Effector memory CD4-positive, alpha-beta T cell (primary cell): ENCODE results near the gene MEG3.

Source experiments
- DNase-seq, 3 donors: peaks; one replicate each; pipeline ENCODE4 v3.0.0-alpha.2; 2020
- H3K27ac ChIP-seq: 2 replicates; pipeline ENCODE4 v1.7.0; 2013; ENCODE audit warnings: mild to moderate bottlenecking, low read length, moderate library complexity; ENCODE audit not compliant: insufficient read depth, poor library complexity, severe bottlenecking
- H3K27me3 ChIP-seq: replicated peaks from 2 replicates; pipeline ENCODE4 v1.7.0; 2013; ENCODE audit warnings: mild to moderate bottlenecking, low read length; ENCODE audit not compliant: insufficient read depth, control insufficient read depth, poor library complexity, severe bottlenecking
- H3K36me3 ChIP-seq: 2 replicates; pipeline ENCODE4 v1.7.0; 2013; ENCODE audit warnings: mild to moderate bottlenecking, low read length, moderate library complexity; ENCODE audit not compliant: control insufficient read depth, insufficient read depth
- H3K4me1 ChIP-seq: 2 replicates; pipeline ENCODE4 v1.7.0; 2013; ENCODE audit warnings: low read length, mild to moderate bottlenecking; ENCODE audit not compliant: control insufficient read depth, insufficient read depth, poor library complexity, severe bottlenecking
- H3K4me3 ChIP-seq: 2 replicates; pipeline ENCODE4 v1.7.0; 2013; ENCODE audit warnings: low read length, low read depth, mild to moderate bottlenecking; ENCODE audit not compliant: insufficient read depth, poor library complexity, severe bottlenecking
- H3K9me3 ChIP-seq: 2 replicates; pipeline ENCODE4 v1.7.0; 2013; ENCODE audit warnings: mild to moderate bottlenecking, low read length, moderate library complexity; ENCODE audit not compliant: control insufficient read depth

MEG3 gene

GRCh38 chr14:100838493-100839314, 12.8 kb downstream of the MEG3 start:
- H3K36me3 ChIP-seq: no peaks in the 10 kb centered on the region
- DNase-seq: no peak
- peaks cover 6% of the 10 kb centered on the region for H3K27me3 ChIP-seq
- no peaks in the 10 kb centered on the region for H3K9me3 ChIP-seq
- H3K4me1 ChIP-seq: no peaks in the 10 kb centered on the region
- no peak overlapping the region for H3K27ac ChIP-seq
- no peak overlapping the region for H3K4me3 ChIP-seq

DNA sequence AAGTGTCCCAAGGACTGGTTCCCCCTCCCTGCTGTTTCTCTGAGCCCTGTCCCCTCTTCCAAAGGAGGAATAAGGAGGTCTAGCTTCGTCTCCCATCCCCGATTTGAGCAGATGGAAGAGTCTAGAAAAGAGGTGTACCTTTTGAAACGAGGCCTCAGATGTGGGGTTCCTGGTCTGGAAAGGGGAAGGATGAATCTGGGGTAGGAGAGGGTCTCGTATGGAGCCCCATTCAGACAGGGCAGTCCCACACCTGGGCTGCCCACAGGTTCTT, 13.3 kb downstream of the MEG3 start:
- H3K36me3 ChIP-seq: no peaks in the 10 kb centered on the region

GRCh38 chr14:100839681-100840111, 13.8 kb downstream of the MEG3 start:
- H3K4me1 ChIP-seq: no peaks in the 10 kb centered on the region
- H3K27ac ChIP-seq: no peak overlapping the region
- DNase-seq: no peak
- H3K27me3 ChIP-seq: peaks cover 6% of the 10 kb centered on the region
- no peaks in the 10 kb centered on the region for H3K36me3 ChIP-seq
- H3K9me3 ChIP-seq: no peaks in the 10 kb centered on the region
- H3K4me3 ChIP-seq: no peak overlapping the region

More for the DNA sequence above, 13.3 kb downstream of the MEG3 start:
- no peak for DNase-seq
- no peak overlapping the region for H3K4me3 ChIP-seq
- no peaks in the 10 kb centered on the region for H3K4me1 ChIP-seq
- peaks cover 6% of the 10 kb centered on the region for H3K27me3 ChIP-seq
- no peaks in the 10 kb centered on the region for H3K9me3 ChIP-seq
- no peak overlapping the region for H3K27ac ChIP-seq

DNA sequence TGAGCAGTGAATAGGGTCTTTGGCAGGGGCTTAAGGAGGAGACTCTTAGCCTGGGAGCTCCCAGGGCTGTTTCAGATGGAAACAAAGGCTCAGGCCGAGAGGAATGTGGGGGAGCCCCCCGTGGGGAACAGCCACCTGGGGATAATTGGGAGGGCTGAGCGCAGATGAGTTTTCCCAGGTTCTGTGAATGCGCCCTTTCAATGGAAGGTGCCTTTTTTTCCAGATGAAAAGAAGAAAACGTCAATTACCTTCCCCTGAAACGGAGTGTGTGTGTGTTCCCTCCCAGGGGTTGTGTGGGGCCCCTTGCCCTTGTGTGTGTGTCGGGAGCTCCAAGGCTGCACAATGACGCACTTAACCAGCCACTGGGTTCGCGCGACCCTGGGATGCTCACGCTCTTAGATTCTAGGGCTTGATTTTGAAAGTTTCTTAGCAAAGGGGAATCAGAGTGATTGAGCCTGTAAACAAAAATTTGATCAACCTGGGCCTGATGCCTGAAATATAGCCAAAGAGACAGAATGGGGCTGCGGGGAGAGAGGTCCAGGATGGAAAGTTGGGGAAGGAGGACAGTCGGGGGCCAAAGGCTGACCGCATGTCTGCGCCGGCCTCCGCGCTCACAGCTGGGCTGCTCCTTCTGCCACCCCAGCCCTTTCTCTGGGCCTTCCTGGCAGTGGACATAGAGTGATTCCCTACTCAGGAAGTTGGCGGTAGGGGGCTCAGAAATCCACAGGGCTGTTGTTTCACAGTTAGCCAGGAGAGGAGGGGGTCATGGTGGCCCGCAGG, 14.6 kb downstream of the MEG3 start:
- Histone ChIP-seq H3K27me3 (peaks cover 6% of the 10 kb centered on the region), H3K9me3 (no peaks in the 10 kb centered on the region), H3K4me3 (no peak overlapping the region), H3K27ac (no peak overlapping the region), H3K36me3 (no peaks in the 10 kb centered on the region), H3K4me1 (no peaks in the 10 kb centered on the region)
- no peak for DNase-seq

GRCh38 chr14:100841066-100841760, 15.3 kb downstream of the MEG3 start:
- no peak for DNase-seq
- Histone ChIP-seq H3K27me3 (peaks cover 2% of the 10 kb centered on the region), H3K4me1 (no peaks in the 10 kb centered on the region), H3K36me3 (no peaks in the 10 kb centered on the region), H3K4me3 (no peak overlapping the region), H3K9me3 (no peaks in the 10 kb centered on the region), H3K27ac (no peak overlapping the region)

DNA sequence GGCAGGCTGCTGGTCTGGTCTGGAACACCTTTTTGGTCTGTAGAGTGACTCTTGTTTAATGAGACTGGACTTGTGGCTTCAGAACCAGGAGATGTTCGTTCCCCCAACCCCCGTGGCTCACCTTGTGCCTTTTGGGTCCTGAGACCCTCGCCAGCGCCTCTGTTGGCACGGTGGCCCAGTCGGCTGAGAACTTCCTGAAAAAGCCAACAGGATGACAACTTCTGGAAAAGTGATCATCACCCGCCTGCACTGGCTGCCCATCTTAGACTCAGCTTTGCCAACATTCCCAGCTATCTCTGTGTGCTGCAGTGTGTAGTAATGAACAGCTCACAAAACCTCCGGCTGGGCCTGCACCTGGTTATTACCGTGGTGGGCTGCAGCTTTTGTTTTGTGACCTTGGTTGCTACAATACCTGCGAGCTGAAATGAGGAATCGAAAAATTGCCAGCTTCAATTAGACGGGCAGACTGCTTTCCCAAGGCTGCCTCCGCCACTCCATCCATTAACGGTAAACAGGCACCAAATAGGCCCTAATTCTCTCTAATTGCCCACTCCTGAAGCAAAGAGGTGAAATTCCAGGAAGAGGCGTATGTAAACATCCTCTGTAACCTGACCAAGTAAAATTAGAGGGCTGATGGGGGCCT, 16.0 kb downstream of the MEG3 start:
- Histone ChIP-seq H3K4me3 (no peak overlapping the region), H3K9me3 (no peaks in the 10 kb centered on the region), H3K27me3 (no peaks in the 10 kb centered on the region), H3K27ac (no peak overlapping the region), H3K36me3 (no peaks in the 10 kb centered on the region), H3K4me1 (no peaks in the 10 kb centered on the region)
- DNase-seq: no peak

GRCh38 chr14:100842799-100843198, 16.9 kb downstream of the MEG3 start:
- no peaks in the 10 kb centered on the region for H3K9me3 ChIP-seq
- no peaks in the 10 kb centered on the region for H3K27me3 ChIP-seq
- DNase-seq: no peak
- H3K4me3 ChIP-seq: no peak overlapping the region
- no peak overlapping the region for H3K27ac ChIP-seq
- H3K4me1 ChIP-seq: no peaks in the 10 kb centered on the region
- no peaks in the 10 kb centered on the region for H3K36me3 ChIP-seq

DNA sequence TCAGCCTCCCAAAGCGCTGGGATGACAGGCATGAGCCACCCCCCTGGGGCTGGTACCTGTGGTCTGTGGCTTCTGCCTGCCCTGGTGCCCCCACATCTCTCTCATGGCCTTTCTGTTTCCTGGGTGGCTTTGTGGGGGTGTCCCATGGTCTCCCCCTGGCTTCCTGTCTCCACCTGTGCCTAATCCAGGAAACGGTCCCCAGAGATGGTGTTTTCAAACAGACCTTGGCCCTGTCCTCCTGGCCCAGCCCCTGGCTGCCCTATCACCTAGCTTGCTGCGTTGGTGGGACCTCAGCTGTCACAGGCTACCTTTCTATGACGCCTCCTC, 18.1 kb downstream of the MEG3 start:
- H3K27me3 ChIP-seq: no peaks in the 10 kb centered on the region
- H3K36me3 ChIP-seq: no peaks in the 10 kb centered on the region
- H3K4me1 ChIP-seq: no peaks in the 10 kb centered on the region
- H3K9me3 ChIP-seq: no peaks in the 10 kb centered on the region
- no peak overlapping the region for H3K4me3 ChIP-seq
- no peak overlapping the region for H3K27ac ChIP-seq
- no peak for DNase-seq

DNA sequence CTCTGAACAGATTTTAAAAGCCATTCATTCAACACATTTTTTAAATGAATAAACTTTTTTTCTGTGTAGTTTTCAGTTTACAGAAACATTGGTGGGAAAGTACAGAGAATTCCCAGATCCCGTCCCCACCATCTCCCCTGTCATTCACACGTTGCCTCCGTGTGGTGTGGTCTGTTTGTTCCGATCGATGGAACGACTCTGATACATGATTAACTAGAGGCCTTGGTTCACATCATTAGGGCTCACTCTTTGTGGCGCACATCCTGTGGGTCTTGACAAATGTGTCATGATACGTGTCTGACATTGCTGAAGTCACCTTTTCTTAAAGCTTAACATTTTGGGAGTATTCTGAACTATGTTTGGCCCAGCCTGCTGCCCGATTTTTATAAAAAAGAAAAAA, 18.5 kb downstream of the MEG3 start:
- H3K27ac ChIP-seq: no peak overlapping the region
- no peaks in the 10 kb centered on the region for H3K9me3 ChIP-seq
- no peaks in the 10 kb centered on the region for H3K4me1 ChIP-seq
- H3K4me3 ChIP-seq: no peak overlapping the region
- H3K27me3 ChIP-seq: no peaks in the 10 kb centered on the region
- H3K36me3 ChIP-seq: no peaks in the 10 kb centered on the region
- DNase-seq: no peak
